Epithelial cell of prostate (primary cell): Measurements from ENCODE around the gene UBXN11.
A peak's percentile ranks its signal among the peaks of the same experiment; 100 is the strongest.

Source experiments
- DNase-seq: peaks from one replicate; pipeline ENCODE4 v3.0.0-alpha.2; 2011; ENCODE audit warnings: low read depth, low spot score
- H3K27ac ChIP-seq: fragments of 450-650 bp; 2 replicates; pipeline ENCODE4 v1.5.1; 2017; ENCODE audit warnings: mild to moderate bottlenecking

UBXN11 gene, protein sequence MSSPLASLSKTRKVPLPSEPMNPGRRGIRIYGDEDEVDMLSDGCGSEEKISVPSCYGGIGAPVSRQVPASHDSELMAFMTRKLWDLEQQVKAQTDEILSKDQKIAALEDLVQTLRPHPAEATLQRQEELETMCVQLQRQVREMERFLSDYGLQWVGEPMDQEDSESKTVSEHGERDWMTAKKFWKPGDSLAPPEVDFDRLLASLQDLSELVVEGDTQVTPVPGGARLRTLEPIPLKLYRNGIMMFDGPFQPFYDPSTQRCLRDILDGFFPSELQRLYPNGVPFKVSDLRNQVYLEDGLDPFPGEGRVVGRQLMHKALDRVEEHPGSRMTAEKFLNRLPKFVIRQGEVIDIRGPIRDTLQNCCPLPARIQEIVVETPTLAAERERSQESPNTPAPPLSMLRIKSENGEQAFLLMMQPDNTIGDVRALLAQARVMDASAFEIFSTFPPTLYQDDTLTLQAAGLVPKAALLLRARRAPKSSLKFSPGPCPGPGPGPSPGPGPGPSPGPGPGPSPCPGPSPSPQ

GRCh38 chr1:26306290-26307229 lies at the start of gene UBXN11:
UBXN11 (minus strand) TSS chr1:26306636; CDS start chr1:26302883, 3,753 bp downstream.
- no peak within 1 kb of the TSS for H3K27ac ChIP-seq
- DNase-seq, result peak; percentile 77

DNA sequence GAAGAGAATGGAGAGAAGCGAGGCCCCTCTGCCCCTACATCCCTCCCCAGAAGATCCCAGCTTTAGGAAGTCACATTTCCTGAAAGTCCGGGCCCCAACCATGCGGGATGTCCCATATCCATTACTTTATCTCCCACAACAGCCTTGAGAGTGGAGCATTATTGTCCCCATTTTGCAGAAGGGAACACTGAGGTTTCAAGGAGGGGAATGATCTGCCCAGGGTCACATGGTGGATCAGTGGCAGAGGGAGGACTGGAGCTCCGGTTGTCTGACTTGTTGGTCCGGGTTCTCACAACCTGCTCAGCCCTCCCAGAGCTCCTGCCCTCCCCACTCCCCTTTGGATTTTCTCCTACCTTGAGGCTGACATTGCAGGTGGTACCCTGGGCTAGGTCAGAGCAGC lies 49.7 kb upstream of the UBXN11 start:
- no peak for DNase-seq
- H3K27ac ChIP-seq, result peak overlapping the region; percentile 75

DNA sequence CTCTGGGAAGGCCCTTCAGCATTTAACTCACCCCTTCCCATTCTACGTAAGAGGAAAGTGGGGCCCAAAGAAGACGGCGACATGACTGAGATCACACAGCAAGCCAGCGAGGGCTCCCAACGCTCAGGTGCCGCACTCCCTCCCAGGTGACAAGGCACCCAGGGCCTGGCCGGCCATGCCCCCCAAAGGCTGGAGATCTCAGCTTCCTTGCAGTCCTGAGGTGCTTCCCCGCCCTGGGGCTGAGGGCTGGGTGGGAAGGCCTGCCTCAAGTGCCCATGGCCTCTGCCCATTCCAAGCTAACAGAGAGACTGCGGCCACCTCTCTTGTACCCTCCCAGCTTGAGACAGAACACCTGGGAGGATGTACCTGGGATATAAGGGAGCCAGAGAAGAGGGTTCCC lies 48.5 kb upstream of the UBXN11 start:
- H3K27ac ChIP-seq, result peak overlapping the region; percentile 90
- no peak for DNase-seq

- peak within 1 kb of the TSS; percentile 90 for H3K27ac ChIP-seq
- DNase-seq, result peak; percentile 68
Observed at GRCh38 chr1:26353976-26354820, 47.8 kb upstream of the UBXN11 start, which contains the start of gene CRYBG2. CRYBG2 (minus strand) TSS chr1:26354130; CDS start chr1:26346657, 7,473 bp downstream.

DNA sequence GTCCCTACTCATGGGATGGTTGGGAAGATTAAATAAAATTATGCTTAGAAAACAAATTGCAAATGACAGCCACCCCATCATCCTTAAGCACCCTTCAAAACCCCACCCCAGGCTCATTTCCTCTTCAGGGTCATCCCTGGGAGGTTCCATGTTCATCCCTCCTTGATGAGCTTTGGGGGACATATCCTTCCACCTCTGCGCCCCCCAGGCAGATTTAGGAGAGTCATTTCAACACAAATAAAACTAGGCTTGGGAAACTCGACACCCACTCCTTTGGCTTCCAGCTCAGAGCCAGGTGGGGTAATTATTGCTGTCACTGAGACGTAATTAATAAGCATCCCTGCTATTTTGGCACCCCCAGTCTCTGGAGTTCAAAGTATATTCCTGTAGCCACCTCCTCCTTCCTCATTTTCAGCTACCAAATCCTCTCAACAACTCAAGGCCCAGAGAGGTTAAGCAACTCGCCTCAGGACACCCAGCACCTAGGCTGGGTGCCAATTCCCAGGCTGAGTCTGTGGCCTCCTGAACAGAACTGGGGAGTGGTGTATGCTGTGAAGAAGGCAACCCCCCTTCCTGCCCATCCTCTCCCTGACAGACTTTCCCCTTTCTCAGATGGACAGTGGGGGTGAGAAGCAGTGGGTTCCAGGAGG lies 46.9 kb upstream of the UBXN11 start:
- H3K27ac ChIP-seq, result peak overlapping the region; percentile 90

DNA sequence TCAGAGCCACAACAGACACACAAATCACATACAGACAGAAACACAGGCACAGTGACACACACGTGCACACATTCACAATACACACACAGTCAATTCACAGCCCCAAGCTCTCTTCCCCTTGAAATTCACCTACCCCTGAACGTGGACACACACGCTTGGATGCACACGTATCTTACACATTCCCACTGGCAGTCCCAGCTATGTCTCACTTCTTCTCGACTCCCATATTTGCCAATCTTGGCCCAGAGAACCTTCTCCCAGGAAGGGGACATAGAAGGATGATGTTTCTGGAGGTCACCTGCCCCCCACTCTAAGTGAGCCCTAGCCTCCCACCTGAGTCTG lies 45.9 kb upstream of the UBXN11 start:
- DNase-seq, result no peak
- peak overlapping the region; percentile 90 for H3K27ac ChIP-seq

More for the DNA sequence above, 46.9 kb upstream of the UBXN11 start:
- no peak for DNase-seq

DNA sequence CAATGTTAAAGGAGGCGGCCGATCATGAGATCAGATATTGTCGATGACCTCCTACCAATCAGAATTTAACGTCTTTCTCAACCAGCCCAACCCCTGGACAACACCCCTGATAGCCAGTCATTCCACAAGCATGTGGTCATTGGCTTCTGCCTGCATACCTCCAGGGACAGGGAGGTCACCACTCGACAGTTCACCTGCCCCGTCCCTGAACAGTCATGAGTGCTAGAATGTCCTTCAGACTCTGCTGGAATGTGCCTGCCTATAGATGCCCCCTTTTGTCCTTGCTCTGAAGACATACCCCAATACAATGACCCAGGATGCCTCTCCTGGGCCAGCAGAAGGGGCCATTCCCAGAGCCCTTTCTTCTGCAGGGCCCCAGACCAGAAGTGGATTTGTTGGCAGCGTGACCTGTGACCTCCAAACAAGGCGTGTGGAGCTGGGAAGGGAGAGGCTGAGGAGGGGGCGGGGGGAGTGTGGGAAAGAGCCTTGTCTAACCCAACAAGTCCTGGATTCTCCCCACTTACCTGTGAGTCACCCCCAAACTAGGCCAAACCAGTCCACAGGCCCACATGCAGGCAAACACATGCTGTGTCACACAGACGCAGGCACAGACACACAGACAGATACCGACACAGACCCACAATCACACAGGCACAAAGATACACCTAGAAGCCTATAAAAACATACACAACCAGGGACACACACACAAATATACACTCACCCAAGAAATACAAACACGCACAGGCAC lies 45.3 kb upstream of the UBXN11 start:
- peak overlapping the region; percentile 90 for H3K27ac ChIP-seq
- DNase-seq, result peak; percentile 96

DNA sequence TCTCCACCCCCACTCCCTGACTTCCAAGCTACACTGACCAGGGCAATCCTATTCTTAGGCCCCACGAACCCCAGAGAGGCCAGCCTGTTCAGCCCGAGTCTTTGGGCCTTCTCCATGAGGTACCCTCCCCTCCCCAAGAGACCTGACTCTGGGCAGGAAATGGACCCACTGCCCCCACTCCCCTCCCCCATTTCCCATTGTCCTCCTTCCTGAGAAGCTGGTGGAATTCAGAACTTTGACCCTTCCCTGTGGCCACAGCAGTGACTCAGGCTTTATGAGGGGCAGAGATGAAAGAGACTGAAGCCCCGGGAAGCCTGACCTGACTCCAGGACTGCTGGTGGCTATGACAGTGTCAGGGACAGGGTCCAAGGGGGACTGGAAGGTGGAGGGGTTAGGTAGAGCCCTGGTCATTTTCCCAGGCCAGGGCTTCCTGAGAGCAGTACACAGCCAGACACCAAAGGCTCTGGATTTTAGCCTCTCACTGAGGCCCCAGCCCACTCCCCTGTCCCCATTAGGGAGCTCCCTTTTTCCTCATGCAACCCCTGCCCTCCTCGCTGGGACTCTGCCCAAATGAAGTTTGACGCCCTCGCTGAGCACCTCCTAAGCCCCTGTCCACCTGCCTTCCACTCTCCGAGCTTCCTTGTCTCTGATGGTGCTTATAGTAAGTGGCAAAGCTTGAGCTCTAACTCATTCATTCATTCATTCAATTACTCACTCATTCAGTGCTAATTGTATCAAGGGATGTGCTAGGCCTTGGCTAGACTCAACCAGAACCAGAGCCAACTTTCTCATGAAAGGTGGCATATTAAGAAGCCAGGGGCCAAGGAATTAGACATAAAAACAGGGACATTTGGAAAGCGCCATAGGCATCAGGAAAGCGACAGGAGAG lies 44.5 kb upstream of the UBXN11 start:
- no peak for DNase-seq
- peak overlapping the region; percentile 90 for H3K27ac ChIP-seq

- H3K27ac ChIP-seq, result peak overlapping the region; percentile 90
- DNase-seq, result no peak
Observed at GRCh38 chr1:26350343-26350700, 43.9 kb upstream of the UBXN11 start.

- peak overlapping the region; percentile 90 for H3K27ac ChIP-seq
- no peak for DNase-seq
Observed at GRCh38 chr1:26349877-26350244, 43.4 kb upstream of the UBXN11 start.

DNA sequence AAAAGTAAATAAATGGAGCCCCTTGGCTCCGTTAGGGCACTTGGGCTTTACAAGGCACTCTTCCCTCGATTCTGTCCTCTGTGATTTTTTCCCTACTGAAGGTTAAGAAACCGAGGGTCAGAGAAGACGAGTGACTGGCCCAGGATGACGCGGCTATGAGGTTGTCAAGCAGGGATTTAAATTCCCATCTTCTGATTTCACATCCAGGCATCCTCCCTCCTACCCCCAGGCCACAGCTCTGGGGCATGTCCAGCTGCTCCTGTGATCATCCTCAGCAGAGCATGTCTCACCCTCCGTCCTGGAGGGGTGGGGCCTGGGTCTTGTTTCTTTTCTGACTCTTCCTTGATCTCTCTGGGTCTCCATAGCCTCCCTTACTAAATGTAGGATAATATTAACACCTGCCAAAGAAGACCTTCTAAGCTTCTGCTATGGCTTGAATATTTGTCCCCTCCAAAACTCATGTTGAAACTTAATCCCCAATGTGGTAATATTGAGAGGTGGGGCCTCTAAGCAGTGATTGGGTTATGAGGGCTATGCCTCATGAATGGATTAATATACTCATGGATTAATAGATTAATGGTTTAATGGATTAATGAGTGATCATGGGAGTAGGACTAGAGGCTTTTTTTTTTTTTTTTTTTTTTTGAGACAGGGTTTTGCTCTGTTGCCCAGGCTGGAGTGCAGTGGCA lies 42.9 kb upstream of the UBXN11 start:
- DNase-seq, result no peak
- peak overlapping the region; percentile 90 for H3K27ac ChIP-seq

GRCh38 chr1:26346274-26347033 lies 40.0 kb upstream of the UBXN11 start:
- DNase-seq, result no peak
- no peak overlapping the region for H3K27ac ChIP-seq

DNA sequence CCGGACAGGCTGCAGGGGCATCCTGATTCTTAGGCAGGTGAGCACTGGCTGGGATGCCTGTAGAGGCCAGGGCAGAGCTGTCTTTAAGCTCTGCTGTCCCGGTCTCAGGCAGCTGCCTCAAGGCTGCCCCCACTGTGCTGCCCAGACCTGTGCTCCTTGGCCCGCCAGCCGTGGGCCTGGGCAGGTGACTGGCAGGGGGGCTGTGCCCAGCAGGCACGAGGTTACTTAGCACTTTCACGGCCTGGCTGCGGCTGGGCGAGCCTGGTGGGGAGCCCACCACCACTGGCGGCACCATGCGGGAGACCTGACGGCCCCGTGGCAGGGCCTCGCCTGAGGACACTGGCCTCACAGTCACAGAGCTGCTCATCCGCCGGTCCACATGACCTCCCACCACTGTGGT lies 39.3 kb upstream of the UBXN11 start:
- H3K27ac ChIP-seq, result no peak overlapping the region
- no peak for DNase-seq

GRCh38 chr1:26344147-26344920 lies 37.9 kb upstream of the UBXN11 start:
- no peak overlapping the region for H3K27ac ChIP-seq
- DNase-seq, result no peak

GRCh38 chr1:26340047-26340481 lies 33.6 kb upstream of the UBXN11 start:
- peak overlapping the region; percentile 64 for H3K27ac ChIP-seq
- no peak for DNase-seq

- H3K27ac ChIP-seq, result peak overlapping the region; percentile 64
- no peak for DNase-seq
Observed at GRCh38 chr1:26338670-26339069, 32.2 kb upstream of the UBXN11 start.
